ENCODE data around the gene CISD1.
A peak's percentile ranks its signal among the peaks of the same experiment; 100 is the strongest.

DNA sequence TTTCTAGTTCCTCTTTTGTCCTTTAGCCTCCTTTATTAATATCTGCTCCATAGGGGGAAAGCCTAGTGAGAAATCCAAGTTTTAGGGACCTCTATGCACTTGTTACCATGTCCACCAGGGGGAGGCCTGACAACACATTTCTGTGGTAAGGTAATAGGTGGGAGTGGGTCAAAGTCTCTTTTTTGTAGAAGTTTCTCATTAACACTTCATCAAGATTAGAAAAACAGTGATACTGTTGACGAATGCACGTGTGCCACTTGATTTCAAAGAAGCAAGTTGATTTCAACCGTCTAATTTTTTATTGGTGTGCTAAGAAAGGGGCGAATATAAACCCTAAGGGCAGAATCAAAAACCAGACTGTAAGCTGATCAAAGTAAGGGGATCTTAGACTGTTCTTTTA lies 30.6 kb downstream of the CISD1 start:
- TF ChIP-seq, protein P1, sequence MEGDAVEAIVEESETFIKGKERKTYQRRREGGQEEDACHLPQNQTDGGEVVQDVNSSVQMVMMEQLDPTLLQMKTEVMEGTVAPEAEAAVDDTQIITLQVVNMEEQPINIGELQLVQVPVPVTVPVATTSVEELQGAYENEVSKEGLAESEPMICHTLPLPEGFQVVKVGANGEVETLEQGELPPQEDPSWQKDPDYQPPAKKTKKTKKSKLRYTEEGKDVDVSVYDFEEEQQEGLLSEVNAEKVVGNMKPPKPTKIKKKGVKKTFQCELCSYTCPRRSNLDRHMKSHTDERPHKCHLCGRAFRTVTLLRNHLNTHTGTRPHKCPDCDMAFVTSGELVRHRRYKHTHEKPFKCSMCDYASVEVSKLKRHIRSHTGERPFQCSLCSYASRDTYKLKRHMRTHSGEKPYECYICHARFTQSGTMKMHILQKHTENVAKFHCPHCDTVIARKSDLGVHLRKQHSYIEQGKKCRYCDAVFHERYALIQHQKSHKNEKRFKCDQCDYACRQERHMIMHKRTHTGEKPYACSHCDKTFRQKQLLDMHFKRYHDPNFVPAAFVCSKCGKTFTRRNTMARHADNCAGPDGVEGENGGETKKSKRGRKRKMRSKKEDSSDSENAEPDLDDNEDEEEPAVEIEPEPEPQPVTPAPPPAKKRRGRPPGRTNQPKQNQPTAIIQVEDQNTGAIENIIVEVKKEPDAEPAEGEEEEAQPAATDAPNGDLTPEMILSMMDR (IDR thresholded peaks at IDR 0.05) = peak; percentile 32 to 72 (median 68)
- TF ChIP-seq POLR2A (IDR thresholded peaks at IDR 0.05) (no peak), POLR2AphosphoS5 (IDR thresholded peaks at IDR 0.05) (no peak)
